GM21723 (cell line): ENCODE results near the gene SLC8A1.

Source experiments
- ATAC-seq: cut with Tn5 transposase; IDR thresholded peaks from one replicate; pipeline ENCODE4 v1.9.1; 2021; ENCODE audit warnings: mild to moderate bottlenecking, moderate library complexity; ENCODE audit not compliant: unreplicated experiment

Gene SLC8A1

GRCh38 chr2:40395169-40396073 lies 56.5 kb downstream of the SLC8A1 start:
- ATAC-seq, result no peak

GRCh38 chr2:40394597-40394996 lies 57.3 kb downstream of the SLC8A1 start:
- ATAC-seq, result no peak

- no peak for ATAC-seq
Observed at GRCh38 chr2:40394031-40394430, 57.9 kb downstream of the SLC8A1 start.

GRCh38 chr2:40388161-40388560 lies 63.7 kb downstream of the SLC8A1 start:
- no peak for ATAC-seq

GRCh38 chr2:40386177-40386576 lies 65.7 kb downstream of the SLC8A1 start:
- ATAC-seq, result no peak

- ATAC-seq, result no peak
Observed at GRCh38 chr2:40384714-40385113, 67.2 kb downstream of the SLC8A1 start.

- no peak for ATAC-seq
Observed at GRCh38 chr2:40384233-40384632, 67.7 kb downstream of the SLC8A1 start.

- no peak for ATAC-seq
Observed at GRCh38 chr2:40380721-40381120, 71.2 kb downstream of the SLC8A1 start.

- ATAC-seq, result no peak
Observed at GRCh38 chr2:40380041-40380440, 71.8 kb downstream of the SLC8A1 start.

- ATAC-seq, result no peak
Observed at GRCh38 chr2:40374543-40375240, 77.2 kb downstream of the SLC8A1 start.

GRCh38 chr2:40373111-40373510 lies 78.8 kb downstream of the SLC8A1 start:
- no peak for ATAC-seq

- ATAC-seq, result no peak
Observed at GRCh38 chr2:40372283-40372985, 79.5 kb downstream of the SLC8A1 start.

- no peak for ATAC-seq
Observed at GRCh38 chr2:40371525-40372282, 80.2 kb downstream of the SLC8A1 start.

- no peak for ATAC-seq
Observed at GRCh38 chr2:40370007-40370395, 81.9 kb downstream of the SLC8A1 start.

- no peak for ATAC-seq
Observed at GRCh38 chr2:40369267-40370006, 82.5 kb downstream of the SLC8A1 start.

- ATAC-seq, result no peak
Observed at GRCh38 chr2:40367652-40368051, 84.2 kb downstream of the SLC8A1 start.

- no peak for ATAC-seq
Observed at GRCh38 chr2:40367032-40367431, 84.9 kb downstream of the SLC8A1 start.

GRCh38 chr2:40364151-40364874 lies 87.6 kb downstream of the SLC8A1 start:
- ATAC-seq, result no peak

- ATAC-seq, result no peak
Observed at GRCh38 chr2:40363631-40364030, 88.3 kb downstream of the SLC8A1 start.
